ENCODE results near the gene CCDC17. TPM values are rescaled to one million over a fixed set of nuclear protein-coding genes. Genes with fewer than 3 reads are reported as not detected.
A peak's percentile ranks its signal among the peaks of the same experiment; 100 is the strongest.

Gene CCDC17
- total RNA-seq, 2 donors from 2014 or later, result 2.5 to 5.1 TPM

GRCh38 chr1:45668526-45668925 is 44.7 kb upstream of the CCDC17 start:
- no peak for TF ChIP-seq CTCF (conservative IDR thresholded peaks at IDR 0.05)
- Mint-ChIP-seq H3K9me3 (peaks cover 3% of the 10 kb centered on the region), H3K4me3 (no peak overlapping the region), H3K4me1 (peaks cover 11% of the 10 kb centered on the region), H3K27me3 (ENCODE audit: insufficient read depth) (no peaks in the 10 kb centered on the region), H3K27ac (no peak overlapping the region), H3K36me3 (ENCODE audit: low read depth) (peaks cover 27% of the 10 kb centered on the region)
- Histone ChIP-seq H3K27me3 (ENCODE audit: control insufficient read depth, insufficient read depth, low read length, poor library complexity, severe bottlenecking) (no peaks in the 10 kb centered on the region), H3K36me3 (ENCODE audit: control insufficient read depth, insufficient read depth, low read length) (peaks cover 14% of the 10 kb centered on the region), H3K4me1 (ENCODE audit: control insufficient read depth, insufficient read depth, low read length) (no peaks in the 10 kb centered on the region), H3K9me3 (ENCODE audit: control insufficient read depth, low read length) (no peaks in the 10 kb centered on the region), H3K27ac (ENCODE audit: low read depth, low read length) (no peak overlapping the region), H3K4me3 (ENCODE audit: low read length) (no peak overlapping the region), H3K9ac (ENCODE audit: extremely low read depth, low read length, poor library complexity, severe bottlenecking) (no peak overlapping the region)
- no peak for DNase-seq
- WGBS, 2 experiments (ENCODE audit: insufficient coverage in 1 of 2, insufficient read length in 1 of 2), result 92 to 100% methylated on average over 3 to 4 of the region's 4 CpGs

GRCh38 chr1:45667321-45668111 is 43.7 kb upstream of the CCDC17 start:
- no peaks in the 10 kb centered on the region for H3K4me1 ChIP-seq (ENCODE audit: control insufficient read depth, insufficient read depth, low read length)
- Mint-ChIP-seq H3K27me3 (ENCODE audit: insufficient read depth) (no peaks in the 10 kb centered on the region), H3K4me3 (no peak overlapping the region), H3K36me3 (ENCODE audit: low read depth) (peaks cover 29% of the 10 kb centered on the region), H3K27ac (peak overlapping the region; percentile 69), H3K9me3 (peaks cover 3% of the 10 kb centered on the region), H3K4me1 (peaks cover 11% of the 10 kb centered on the region)
- no peaks in the 10 kb centered on the region for H3K9me3 ChIP-seq (ENCODE audit: control insufficient read depth, low read length)
- no peak overlapping the region for H3K4me3 ChIP-seq (ENCODE audit: low read length)
- no peak for DNase-seq
- peaks cover 14% of the 10 kb centered on the region for H3K36me3 ChIP-seq (ENCODE audit: control insufficient read depth, insufficient read depth, low read length)
- no peaks in the 10 kb centered on the region for H3K27me3 ChIP-seq (ENCODE audit: control insufficient read depth, insufficient read depth, low read length, poor library complexity, severe bottlenecking)
- H3K27ac ChIP-seq (ENCODE audit: low read depth, low read length), result no peak overlapping the region
- TF ChIP-seq CTCF (conservative IDR thresholded peaks at IDR 0.05), result no peak
- no peak overlapping the region for H3K9ac ChIP-seq (ENCODE audit: extremely low read depth, low read length, poor library complexity, severe bottlenecking)
- WGBS, 2 experiments (ENCODE audit: insufficient coverage in 1 of 2, insufficient read length in 1 of 2), result 90 to 94% methylated on average over 1 to 8 of the region's 8 CpGs

- Histone ChIP-seq H3K27me3 (ENCODE audit: control insufficient read depth, insufficient read depth, low read length, poor library complexity, severe bottlenecking) (no peaks in the 10 kb centered on the region), H3K27ac (ENCODE audit: low read depth, low read length) (no peak overlapping the region), H3K9me3 (ENCODE audit: control insufficient read depth, low read length) (no peaks in the 10 kb centered on the region), H3K9ac (ENCODE audit: extremely low read depth, low read length, poor library complexity, severe bottlenecking) (no peak overlapping the region), H3K4me1 (ENCODE audit: control insufficient read depth, insufficient read depth, low read length) (no peaks in the 10 kb centered on the region), H3K4me3 (ENCODE audit: low read length) (no peak overlapping the region), H3K36me3 (ENCODE audit: control insufficient read depth, insufficient read depth, low read length) (peaks cover 14% of the 10 kb centered on the region)
- Mint-ChIP-seq H3K27ac (no peak overlapping the region), H3K36me3 (ENCODE audit: low read depth) (peaks cover 29% of the 10 kb centered on the region), H3K27me3 (ENCODE audit: insufficient read depth) (no peaks in the 10 kb centered on the region), H3K4me3 (no peak overlapping the region), H3K4me1 (peaks cover 11% of the 10 kb centered on the region), H3K9me3 (peaks cover 3% of the 10 kb centered on the region)
- DNase-seq, result no peak
- WGBS, 2 experiments (ENCODE audit: insufficient coverage in 1 of 2, insufficient read length in 1 of 2), result 100% methylated on average over 2 of the region's 2 CpGs; no CpG with 5 or more reads in 1 of the 2 experiments
- TF ChIP-seq CTCF (conservative IDR thresholded peaks at IDR 0.05), result no peak
These were observed 43.0 kb upstream of the CCDC17 start for GRCh38 chr1:45666836-45667235.
